Measurements from ENCODE around the gene PIGS.

PIGS gene

GRCh38 chr17:28615260-28615940 is 44.1 kb upstream of the PIGS start:
- peaks cover 66 to 99% of the 10 kb centered on the region in 2 donors for H3K36me3 ChIP-seq (replicated peaks in 1 of 2; ENCODE audit: control insufficient read depth in 2 of 2, insufficient read depth in 2 of 2, low read length in 2 of 2)
- H2AK5ac ChIP-seq (ENCODE audit: low read depth, low read length): no peak overlapping the region
- peaks cover 2 to 5% of the 10 kb centered on the region in 2 donors for H3K4me1 ChIP-seq (ENCODE audit: control insufficient read depth in 2 of 2, insufficient read depth in 1 of 2, low read depth in 1 of 2, low read length in 2 of 2)
- H2BK15ac ChIP-seq (ENCODE audit: low read length): no peak overlapping the region
- DNase-seq (ENCODE audit: low spot score): no peak
- H3K27ac ChIP-seq (replicated peaks; ENCODE audit: low read length): no peak overlapping the region
- no peak overlapping the region for H2BK120ac ChIP-seq (ENCODE audit: low read depth, low read length)
- WGBS, 2 donors (ENCODE audit: extremely low coverage in 2 of 2, insufficient read length in 2 of 2, insufficient replicate concordance in 1 of 2): no CpG with 5 or more reads among the region's 4 CpGs
- H3K4me3 ChIP-seq (ENCODE audit: low read length in 2 of 2): no peak overlapping the region
- H2BK12ac ChIP-seq (ENCODE audit: low read length): no peak overlapping the region
- no peaks in the 10 kb centered on the region for H3K27me3 ChIP-seq (ENCODE audit: control insufficient read depth in 3 of 3, insufficient read depth in 3 of 3, low read depth in 1 of 3, low read length in 3 of 3)
- H3K4me2 ChIP-seq (ENCODE audit: insufficient read depth, low read length, poor library complexity, severe bottlenecking): no peak overlapping the region
- no peak overlapping the region for H2BK5ac ChIP-seq (ENCODE audit: low read length)
- H3K23ac ChIP-seq (ENCODE audit: low read depth, low read length, poor library complexity): no peak overlapping the region
- no peaks in the 10 kb centered on the region for H3K9me3 ChIP-seq (replicated peaks in 1 of 2; ENCODE audit: control insufficient read depth in 2 of 2, insufficient read depth in 1 of 2, low read depth in 1 of 2, low read length in 2 of 2)
- H3K79me1 ChIP-seq (ENCODE audit: low read depth, low read length): no peaks in the 10 kb centered on the region
- no peak overlapping the region for H3K18ac ChIP-seq (ENCODE audit: low read length)
- no peak overlapping the region for H4K91ac ChIP-seq (ENCODE audit: low read depth, low read length, poor library complexity)
- no peak overlapping the region for H3K14ac ChIP-seq (ENCODE audit: low read length)
- no peak overlapping the region for H3K4ac ChIP-seq (ENCODE audit: low read length)
- H4K8ac ChIP-seq (ENCODE audit: low read depth, low read length): no peak overlapping the region
- H3K9ac ChIP-seq (ENCODE audit: low read depth, low read length, poor library complexity): no peak overlapping the region
- no peak overlapping the region for H2AFZ ChIP-seq (ENCODE audit: low read length)

GRCh38 chr17:28613931-28614381 is 42.6 kb upstream of the PIGS start, which contains the start of gene RSKR:
Gene RSKR (minus strand): TSS chr17:28614185. CDS start chr17:28614161, 24 bp downstream.
- H3K79me1 ChIP-seq (ENCODE audit: low read depth, low read length): no peaks in the 10 kb centered on the region
- H3K9ac ChIP-seq (ENCODE audit: low read depth, low read length, poor library complexity): peak within 1 kb of the TSS; percentile 47
- DNase-seq (ENCODE audit: low spot score): no peak
- H3K36me3 ChIP-seq (replicated peaks in 1 of 2; ENCODE audit: control insufficient read depth in 2 of 2, insufficient read depth in 2 of 2, low read length in 2 of 2): peaks cover 56 to 99% of the 10 kb centered on the region in 2 donors
- H4K91ac ChIP-seq (ENCODE audit: low read depth, low read length, poor library complexity): no peak within 1 kb of the TSS
- H3K27ac ChIP-seq (replicated peaks; ENCODE audit: low read length): no peak within 1 kb of the TSS
- no peak within 1 kb of the TSS for H4K8ac ChIP-seq (ENCODE audit: low read depth, low read length)
- no peak within 1 kb of the TSS for H3K4ac ChIP-seq (ENCODE audit: low read length)
- no peaks in the 10 kb centered on the region for H3K9me3 ChIP-seq (replicated peaks in 1 of 2; ENCODE audit: control insufficient read depth in 2 of 2, insufficient read depth in 1 of 2, low read depth in 1 of 2, low read length in 2 of 2)
- peaks cover 2 to 5% of the 10 kb centered on the region in 2 donors for H3K4me1 ChIP-seq (ENCODE audit: control insufficient read depth in 2 of 2, insufficient read depth in 1 of 2, low read depth in 1 of 2, low read length in 2 of 2)
- WGBS, 2 donors (ENCODE audit: extremely low coverage in 2 of 2, insufficient read length in 2 of 2, insufficient replicate concordance in 1 of 2): no CpG with 5 or more reads among the region's 5 CpGs
- H2BK5ac ChIP-seq (ENCODE audit: low read length): no peak within 1 kb of the TSS
- no peak within 1 kb of the TSS for H2AK5ac ChIP-seq (ENCODE audit: low read depth, low read length)
- no peak within 1 kb of the TSS for H2BK120ac ChIP-seq (ENCODE audit: low read depth, low read length)
- no peaks in the 10 kb centered on the region for H3K27me3 ChIP-seq (ENCODE audit: control insufficient read depth in 3 of 3, insufficient read depth in 3 of 3, low read depth in 1 of 3, low read length in 3 of 3)
- no peak within 1 kb of the TSS for H3K4me2 ChIP-seq (ENCODE audit: insufficient read depth, low read length, poor library complexity, severe bottlenecking)
- H2AFZ ChIP-seq (ENCODE audit: low read length): no peak within 1 kb of the TSS
- H3K4me3 ChIP-seq (ENCODE audit: low read length in 2 of 2): no peak within 1 kb of the TSS
- no peak within 1 kb of the TSS for H3K23ac ChIP-seq (ENCODE audit: low read depth, low read length, poor library complexity)
- no peak within 1 kb of the TSS for H2BK12ac ChIP-seq (ENCODE audit: low read length)
- no peak within 1 kb of the TSS for H3K14ac ChIP-seq (ENCODE audit: low read length)
- no peak within 1 kb of the TSS for H2BK15ac ChIP-seq (ENCODE audit: low read length)
- H3K18ac ChIP-seq (ENCODE audit: low read length): no peak within 1 kb of the TSS

- Histone ChIP-seq H2BK5ac (ENCODE audit: low read length) (no peak overlapping the region), H3K4me3 (ENCODE audit: low read length in 2 of 2) (no peak overlapping the region), H3K9me3 (replicated peaks in 1 of 2; ENCODE audit: control insufficient read depth in 2 of 2, insufficient read depth in 1 of 2, low read depth in 1 of 2, low read length in 2 of 2) (no peaks in the 10 kb centered on the region), H3K4me1 (ENCODE audit: control insufficient read depth in 2 of 2, insufficient read depth in 1 of 2, low read depth in 1 of 2, low read length in 2 of 2) (peaks cover 2 to 5% of the 10 kb centered on the region in 2 donors), H2BK12ac (ENCODE audit: low read length) (no peak overlapping the region), H3K14ac (ENCODE audit: low read length) (no peak overlapping the region), H4K8ac (ENCODE audit: low read depth, low read length) (no peak overlapping the region), H2BK120ac (ENCODE audit: low read depth, low read length) (no peak overlapping the region), H2AK5ac (ENCODE audit: low read depth, low read length) (no peak overlapping the region), H3K79me1 (ENCODE audit: low read depth, low read length) (no peaks in the 10 kb centered on the region), H3K27ac (replicated peaks; ENCODE audit: low read length) (no peak overlapping the region), H3K9ac (ENCODE audit: low read depth, low read length, poor library complexity) (no peak overlapping the region), H2AFZ (ENCODE audit: low read length) (no peak overlapping the region), H3K18ac (ENCODE audit: low read length) (no peak overlapping the region), H2BK15ac (ENCODE audit: low read length) (no peak overlapping the region), H4K91ac (ENCODE audit: low read depth, low read length, poor library complexity) (no peak overlapping the region), H3K4me2 (ENCODE audit: insufficient read depth, low read length, poor library complexity, severe bottlenecking) (no peak overlapping the region), H3K36me3 (replicated peaks in 1 of 2; ENCODE audit: control insufficient read depth in 2 of 2, insufficient read depth in 2 of 2, low read length in 2 of 2) (peaks cover 52 to 98% of the 10 kb centered on the region in 2 donors), H3K27me3 (ENCODE audit: control insufficient read depth in 3 of 3, insufficient read depth in 3 of 3, low read depth in 1 of 3, low read length in 3 of 3) (no peaks in the 10 kb centered on the region), H3K4ac (ENCODE audit: low read length) (no peak overlapping the region), H3K23ac (ENCODE audit: low read depth, low read length, poor library complexity) (no peak overlapping the region)
- peak; percentile 44 for DNase-seq (ENCODE audit: low spot score)
- no CpG with 5 or more reads among the region's 6 CpGs for whole genome bisulfite sequencing, 2 donors (ENCODE audit: extremely low coverage in 2 of 2, insufficient read length in 2 of 2, insufficient replicate concordance in 1 of 2)
Observed at GRCh38 chr17:28612936-28613872, 41.9 kb upstream of the PIGS start.

GRCh38 chr17:28612531-28612930 is 41.2 kb upstream of the PIGS start:
- Histone ChIP-seq H3K9me3 (replicated peaks in 1 of 2; ENCODE audit: control insufficient read depth in 2 of 2, insufficient read depth in 1 of 2, low read depth in 1 of 2, low read length in 2 of 2) (no peaks in the 10 kb centered on the region), H3K27me3 (ENCODE audit: control insufficient read depth in 3 of 3, insufficient read depth in 3 of 3, low read depth in 1 of 3, low read length in 3 of 3) (no peaks in the 10 kb centered on the region), H2BK15ac (ENCODE audit: low read length) (no peak overlapping the region), H3K4me1 (ENCODE audit: control insufficient read depth in 2 of 2, insufficient read depth in 1 of 2, low read depth in 1 of 2, low read length in 2 of 2) (peaks cover 2 to 5% of the 10 kb centered on the region in 2 donors), H3K4me3 (ENCODE audit: low read length in 2 of 2) (no peak overlapping the region), H2AK5ac (ENCODE audit: low read depth, low read length) (no peak overlapping the region), H2BK5ac (ENCODE audit: low read length) (no peak overlapping the region), H4K91ac (ENCODE audit: low read depth, low read length, poor library complexity) (no peak overlapping the region), H3K9ac (ENCODE audit: low read depth, low read length, poor library complexity) (no peak overlapping the region), H2AFZ (ENCODE audit: low read length) (no peak overlapping the region), H2BK120ac (ENCODE audit: low read depth, low read length) (no peak overlapping the region), H3K18ac (ENCODE audit: low read length) (no peak overlapping the region), H3K4me2 (ENCODE audit: insufficient read depth, low read length, poor library complexity, severe bottlenecking) (no peak overlapping the region), H3K27ac (replicated peaks; ENCODE audit: low read length) (no peak overlapping the region), H3K79me1 (ENCODE audit: low read depth, low read length) (no peaks in the 10 kb centered on the region), H3K4ac (ENCODE audit: low read length) (no peak overlapping the region), H4K8ac (ENCODE audit: low read depth, low read length) (no peak overlapping the region), H3K36me3 (replicated peaks in 1 of 2; ENCODE audit: control insufficient read depth in 2 of 2, insufficient read depth in 2 of 2, low read length in 2 of 2) (peaks cover 52 to 99% of the 10 kb centered on the region in 2 donors), H3K14ac (ENCODE audit: low read length) (no peak overlapping the region), H3K23ac (ENCODE audit: low read depth, low read length, poor library complexity) (no peak overlapping the region), H2BK12ac (ENCODE audit: low read length) (no peak overlapping the region)
- no peak for DNase-seq (ENCODE audit: low spot score)
- no CpG with 5 or more reads among the region's 2 CpGs for WGBS, 2 donors (ENCODE audit: extremely low coverage in 2 of 2, insufficient read length in 2 of 2, insufficient replicate concordance in 1 of 2)

Data from neuronal stem cell (in vitro differentiated cells).